ENCODE data around the gene NPBWR2.

DNA sequence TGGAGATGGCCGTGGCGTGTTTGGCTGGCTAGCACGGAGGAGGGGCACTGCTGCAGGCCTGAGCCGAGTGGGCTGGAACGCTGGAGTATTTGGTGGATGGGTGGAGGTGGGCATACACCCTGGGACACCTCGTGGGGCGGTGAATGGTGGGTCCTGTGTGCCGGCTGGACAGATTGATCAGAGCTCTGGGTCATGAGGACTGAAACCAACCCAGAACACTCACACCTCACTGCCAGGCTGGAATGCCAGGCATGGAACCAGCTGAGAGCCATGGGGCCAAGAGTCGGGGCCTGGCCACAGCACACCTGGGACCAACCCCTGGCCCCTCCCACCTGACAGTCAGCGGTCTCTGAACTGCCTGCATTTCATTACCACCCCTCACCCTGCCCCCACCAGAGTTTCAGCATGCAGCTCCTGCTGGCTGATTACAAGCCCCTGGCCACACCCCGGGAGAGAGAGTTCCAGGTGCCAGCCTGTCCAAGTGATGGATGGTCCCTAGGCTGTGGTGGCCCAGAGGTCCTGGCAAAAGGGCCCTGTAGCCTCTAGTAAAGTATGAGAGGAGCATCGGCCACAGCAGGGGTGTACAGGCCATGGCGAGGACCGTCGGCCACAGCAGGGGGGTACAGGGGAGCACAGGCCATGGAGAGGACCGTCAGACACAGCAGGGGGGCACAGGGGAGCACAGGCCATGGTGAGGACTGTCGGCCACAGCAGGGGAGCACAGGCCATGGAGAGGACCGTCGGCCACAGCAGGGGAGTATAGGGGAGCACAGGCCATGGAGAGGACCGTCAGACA is 3.3 kb downstream of the NPBWR2 start:
- TF ChIP-seq CTCF (IDR thresholded peaks at IDR 0.05) (no peak), POLR2AphosphoS5 (IDR thresholded peaks at IDR 0.05) (no peak)
